Measurements from ENCODE around the gene FOXC1.

Gene FOXC1

GRCh38 chr6:1645466-1646185 lies 35.9 kb downstream of the FOXC1 start:
- no peak for DNase-seq

GRCh38 chr6:1651362-1651761 lies 41.6 kb downstream of the FOXC1 start:
- no peak for DNase-seq

GRCh38 chr6:1652842-1653241 lies 43.1 kb downstream of the FOXC1 start:
- no peak for DNase-seq

- DNase-seq: no peak
Observed at GRCh38 chr6:1654054-1654453, 44.3 kb downstream of the FOXC1 start.

- no peak for DNase-seq
Observed at GRCh38 chr6:1657116-1657770, 47.5 kb downstream of the FOXC1 start.

GRCh38 chr6:1657771-1658165 lies 48.1 kb downstream of the FOXC1 start:
- DNase-seq: no peak

- DNase-seq: no peak
Observed at GRCh38 chr6:1658212-1659005, 48.7 kb downstream of the FOXC1 start.

- no peak for DNase-seq
Observed at GRCh38 chr6:1659816-1660215, 50.1 kb downstream of the FOXC1 start.

- no peak for DNase-seq
Observed at GRCh38 chr6:1662534-1662933, 52.8 kb downstream of the FOXC1 start.

Measured in activated CD4-positive, alpha-beta T cell treated with anti-CD3 and anti-CD28 coated beads, Interleukin-2, amount 50 U/mL, for 48 hours (primary cell).